Epithelial cell of esophagus (primary cell): ENCODE measurements around the gene SMIM17.

Experiments used
- DNase-seq: peaks from one replicate; pipeline ENCODE4 v3.0.0; 2010; ENCODE audit warnings: low read depth
- H3K4me3 ChIP-seq: 2 replicates; pipeline ENCODE4 v1.5.1; 2011; ENCODE audit warnings: mild to moderate bottlenecking, low read length, control low read depth
- CTCF ChIP-seq: IDR thresholded peaks from 2 replicates; pipeline ENCODE4 v1.5.1; 2011; ENCODE audit warnings: low read depth, mild to moderate bottlenecking, low read length, control low read depth, inconsistent platforms; ENCODE audit not compliant: insufficient read depth; ENCODE audit errors: missing control alignments

SMIM17 gene

GRCh38 chr19:56622374-56622773, 20.6 kb upstream of the SMIM17 start:
- no peak for TF ChIP-seq CTCF
- no peak for DNase-seq
- H3K4me3 ChIP-seq, result no peak overlapping the region

GRCh38 chr19:56623006-56623405, 20.0 kb upstream of the SMIM17 start:
- TF ChIP-seq CTCF, result no peak
- no peak overlapping the region for H3K4me3 ChIP-seq
- DNase-seq, result no peak

GRCh38 chr19:56625708-56626107, 17.3 kb upstream of the SMIM17 start:
- no peak for TF ChIP-seq CTCF
- DNase-seq, result no peak
- H3K4me3 ChIP-seq, result no peak overlapping the region

- TF ChIP-seq CTCF, result no peak
- H3K4me3 ChIP-seq, result no peak overlapping the region
- DNase-seq, result no peak
Measured at GRCh38 chr19:56633021-56633420, 9.9 kb upstream of the SMIM17 start.

GRCh38 chr19:56637976-56638555, 4.9 kb upstream of the SMIM17 start:
- no peak overlapping the region for H3K4me3 ChIP-seq
- no peak for TF ChIP-seq CTCF
- DNase-seq, result peak; percentile 84

GRCh38 chr19:56639217-56639616, 3.7 kb upstream of the SMIM17 start:
- peak; percentile 21 for DNase-seq
- H3K4me3 ChIP-seq, result no peak overlapping the region
- TF ChIP-seq CTCF, result no peak

- H3K4me3 ChIP-seq, result no peak overlapping the region
- DNase-seq, result no peak
- no peak for TF ChIP-seq CTCF
Measured at GRCh38 chr19:56643460-56643955, 549 bp downstream of the SMIM17 start.
